ENCODE results near the gene ZNF292.

ZNF292 gene

GRCh38 chr6:87146363-87146762 lies 9.0 kb upstream of the ZNF292 start:
- in situ Hi-C loops (cut with HindIII; ENCODE audit: low sequenced_read_pairs): no loop called here
- DNase-seq (ENCODE audit: low read depth): no peak
- TF ChIP-seq CTCF (IDR thresholded peaks at IDR 0.05; ENCODE audit: low read depth, low read length, missing control alignments): no peak
- H3K4me3 ChIP-seq (ENCODE audit: low read depth, low read length): no peak overlapping the region

- no peak overlapping the region for H3K4me3 ChIP-seq (ENCODE audit: low read depth, low read length)
- in situ Hi-C loops (cut with HindIII; ENCODE audit: low sequenced_read_pairs): no loop called here
- DNase-seq (ENCODE audit: low read depth): no peak
- TF ChIP-seq CTCF (IDR thresholded peaks at IDR 0.05; ENCODE audit: low read depth, low read length, missing control alignments): no peak
These were observed 5.0 kb upstream of the ZNF292 start for GRCh38 chr6:87150406-87150805.

GRCh38 chr6:87151471-87151780 lies 3.9 kb upstream of the ZNF292 start:
- no peak for TF ChIP-seq CTCF (IDR thresholded peaks at IDR 0.05; ENCODE audit: low read depth, low read length, missing control alignments)
- in situ Hi-C loops (cut with HindIII; ENCODE audit: low sequenced_read_pairs): no loop called here
- DNase-seq (ENCODE audit: low read depth): no peak
- H3K4me3 ChIP-seq (ENCODE audit: low read depth, low read length): peak overlapping the region; percentile 38

- in situ Hi-C loops (cut with HindIII; ENCODE audit: low sequenced_read_pairs): no loop called here
- TF ChIP-seq CTCF (IDR thresholded peaks at IDR 0.05; ENCODE audit: low read depth, low read length, missing control alignments): no peak
- peak overlapping the region; percentile 38 for H3K4me3 ChIP-seq (ENCODE audit: low read depth, low read length)
- DNase-seq (ENCODE audit: low read depth): no peak
These were observed 3.4 kb upstream of the ZNF292 start for GRCh38 chr6:87151781-87152525.

GRCh38 chr6:87152526-87152955 lies 2.8 kb upstream of the ZNF292 start:
- DNase-seq (ENCODE audit: low read depth): no peak
- H3K4me3 ChIP-seq (ENCODE audit: low read depth, low read length): peak overlapping the region; percentile 38
- TF ChIP-seq CTCF (IDR thresholded peaks at IDR 0.05; ENCODE audit: low read depth, low read length, missing control alignments): no peak
- in situ Hi-C loops (cut with HindIII; ENCODE audit: low sequenced_read_pairs): no loop called here

- no peak for DNase-seq (ENCODE audit: low read depth)
- in situ Hi-C loops (cut with HindIII; ENCODE audit: low sequenced_read_pairs): no loop called here
- TF ChIP-seq CTCF (IDR thresholded peaks at IDR 0.05; ENCODE audit: low read depth, low read length, missing control alignments): no peak
These were observed 748 bp upstream of the ZNF292 start for GRCh38 chr6:87154641-87154992.

More at GRCh38 chr6:87154641-87154992, 748 bp upstream of the ZNF292 start:
- peak overlapping the region; percentile 83 for H3K4me3 ChIP-seq (ENCODE audit: low read depth, low read length)

Data from astrocyte of the cerebellum (primary cell).